NCI-H1694 treated with DMSO at 0.1 percent for 48 hours (cell line): ENCODE data around the gene MYH13.
"Not testable (repeated sequence)": the region's sequence is repeated elsewhere in the genome, so short reads cannot be mapped to it uniquely, and the experiment has no call there.

Experiments used
- DNase-seq: peaks from one replicate; lab custom pipeline; 2025; lab: John Stamatoyannopoulos, UW

Gene MYH13

DNA sequence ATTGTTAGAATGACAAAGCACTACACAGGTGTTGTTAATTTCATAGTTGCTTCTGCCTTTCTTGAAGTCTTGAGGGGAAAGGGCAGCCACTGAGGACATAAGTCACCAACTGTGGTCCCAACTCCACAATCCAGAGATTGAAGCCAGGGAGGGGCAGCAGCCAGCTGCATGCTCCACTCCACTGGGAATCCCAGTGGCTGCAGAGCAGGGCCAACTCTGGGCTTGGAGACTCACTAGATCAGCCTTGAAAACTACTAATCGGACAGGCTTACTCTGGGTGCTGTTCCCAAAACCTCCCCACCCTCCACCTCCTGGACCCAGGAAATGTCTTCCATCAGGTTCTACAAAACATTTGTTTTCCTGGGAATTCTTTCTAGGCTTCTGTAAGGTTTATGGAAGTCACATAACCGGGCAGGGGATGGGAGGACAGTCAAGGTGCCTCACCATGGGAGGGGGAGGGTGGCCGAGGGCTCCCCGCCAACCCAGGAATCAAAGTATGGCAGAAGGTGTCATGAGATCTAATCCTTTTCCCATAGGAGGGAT lies 68.0 kb downstream of the MYH13 start:
- DNase-seq, result no peak

DNA sequence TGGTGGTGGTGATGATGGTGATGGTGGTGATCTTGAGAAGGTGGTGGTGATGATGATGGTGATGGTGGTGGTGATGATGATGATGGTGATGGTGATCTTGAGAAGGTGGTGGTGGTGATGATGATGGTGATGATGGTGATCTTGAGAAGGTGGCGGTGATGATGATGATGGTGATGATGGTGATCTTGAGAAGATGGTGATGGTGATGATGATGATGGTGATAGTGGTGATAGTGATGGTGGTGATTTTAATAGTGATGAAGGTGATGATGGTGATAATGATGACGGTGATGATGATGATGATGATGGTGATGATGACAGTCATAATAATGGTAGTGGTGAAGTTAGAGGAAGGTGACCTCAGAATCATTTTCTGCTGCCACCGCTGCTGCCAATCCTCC lies 75.1 kb downstream of the MYH13 start:
- DNase-seq, result no peak

DNA sequence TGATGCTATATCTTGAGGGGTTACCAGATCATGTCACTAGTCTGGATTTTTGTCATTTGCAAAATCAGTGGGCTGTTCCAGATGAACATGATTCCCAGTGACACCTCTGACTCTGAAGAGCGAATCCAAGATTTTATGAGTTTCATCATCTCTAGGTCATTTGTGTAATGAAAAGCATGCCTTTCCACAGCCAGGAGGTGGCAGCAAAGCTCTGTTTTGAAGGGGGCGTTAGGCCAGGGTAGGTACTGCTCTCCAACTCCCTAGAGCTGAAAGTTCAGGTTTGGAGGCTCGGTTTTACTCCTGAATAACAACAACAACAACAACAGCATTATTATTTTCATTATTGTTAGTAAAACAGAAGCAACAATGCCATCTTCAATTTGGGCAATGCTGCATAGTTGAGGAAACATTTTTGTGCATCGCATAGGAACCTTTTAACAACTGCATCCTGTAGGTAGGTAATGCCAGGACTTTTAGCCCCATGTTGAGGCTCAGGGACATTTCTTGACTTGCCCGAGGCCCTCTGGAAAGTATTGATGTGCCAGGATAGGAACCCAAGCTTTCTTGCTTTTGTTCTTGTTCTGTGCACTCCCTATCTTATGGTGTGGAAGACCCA lies 77.0 kb downstream of the MYH13 start:
- no peak for DNase-seq

DNA sequence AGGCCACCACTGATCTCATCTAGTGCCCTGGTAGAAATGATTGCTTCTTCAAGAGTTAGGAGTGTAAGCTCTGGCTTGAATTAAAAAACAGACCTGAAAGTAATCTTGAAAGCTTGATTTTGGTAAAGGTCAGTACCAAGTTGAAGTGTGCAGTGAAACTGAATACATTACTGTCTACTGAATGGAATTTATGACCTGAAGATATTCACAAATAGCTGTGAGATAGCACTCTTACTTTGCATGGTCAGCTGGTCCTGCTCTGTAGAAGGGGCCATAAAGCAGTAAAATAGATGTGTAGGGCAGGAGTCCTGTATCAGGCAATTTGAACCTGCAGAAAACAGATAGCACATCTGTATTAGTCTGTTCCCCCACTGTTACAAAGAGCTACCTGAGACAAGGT lies 78.6 kb downstream of the MYH13 start:
- DNase-seq, result no peak

DNA sequence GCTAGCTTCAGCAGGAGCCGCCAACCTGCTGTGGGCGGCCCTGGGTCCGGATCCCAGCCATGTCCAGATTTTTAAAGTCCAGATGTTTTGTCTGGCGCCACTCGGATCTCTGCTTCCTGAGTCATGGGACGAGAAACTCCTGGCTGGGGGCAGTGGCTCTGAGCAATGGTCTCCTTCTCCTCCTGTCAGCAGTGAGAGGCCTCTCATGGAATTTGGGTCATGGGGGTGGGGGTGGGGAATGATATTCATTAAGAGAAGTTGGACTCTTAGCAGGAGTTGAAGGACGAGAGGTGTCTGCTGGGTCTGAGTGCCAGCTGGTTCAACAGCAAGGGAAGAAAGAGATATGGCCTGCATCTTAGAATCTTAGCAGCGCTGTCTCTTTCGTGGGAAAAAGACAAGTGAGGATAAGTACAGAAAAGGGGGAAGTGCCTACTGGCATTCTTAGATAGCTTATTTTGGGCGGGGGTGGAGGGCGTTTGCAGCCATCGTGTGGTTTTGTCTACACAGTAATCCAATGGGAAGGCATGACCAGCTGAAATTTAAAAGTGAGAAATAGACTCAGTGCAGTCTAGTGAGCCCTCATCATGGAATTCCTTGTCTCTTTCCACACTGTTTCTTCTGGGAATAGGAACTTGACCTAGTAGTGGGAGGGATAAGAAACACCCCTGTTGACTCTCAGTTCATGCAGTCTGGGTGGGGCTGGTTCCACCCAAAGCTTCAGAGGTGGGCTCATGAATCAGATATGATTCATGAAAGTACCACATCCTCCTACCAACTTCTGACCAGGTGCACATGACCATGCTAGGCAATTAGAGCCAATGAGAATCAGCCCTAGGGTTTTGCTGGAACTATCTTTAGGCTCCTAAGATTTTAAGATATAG lies 80.5 kb downstream of the MYH13 start:
- DNase-seq, result no peak

DNA sequence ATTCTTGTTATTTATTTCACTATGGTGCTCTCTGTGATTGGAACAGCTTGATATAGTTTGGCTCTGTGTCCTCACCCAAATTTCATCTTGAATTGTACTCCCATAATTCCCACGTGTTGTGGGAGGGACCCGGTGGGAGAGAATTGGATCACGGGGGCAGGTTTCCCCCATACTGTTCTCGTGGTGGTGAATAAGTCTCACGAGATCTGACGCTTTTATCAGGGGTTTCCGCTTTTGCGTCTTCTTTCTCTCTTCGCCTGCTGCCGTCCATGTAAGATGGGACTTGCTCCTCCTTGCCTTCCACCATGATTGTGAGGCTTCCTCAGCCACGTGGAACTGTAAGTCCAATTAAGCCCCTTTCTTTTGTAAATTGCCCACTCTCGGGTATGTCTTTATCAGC lies 81.2 kb downstream of the MYH13 start:
- DNase-seq, result not testable (repeated sequence)

DNA sequence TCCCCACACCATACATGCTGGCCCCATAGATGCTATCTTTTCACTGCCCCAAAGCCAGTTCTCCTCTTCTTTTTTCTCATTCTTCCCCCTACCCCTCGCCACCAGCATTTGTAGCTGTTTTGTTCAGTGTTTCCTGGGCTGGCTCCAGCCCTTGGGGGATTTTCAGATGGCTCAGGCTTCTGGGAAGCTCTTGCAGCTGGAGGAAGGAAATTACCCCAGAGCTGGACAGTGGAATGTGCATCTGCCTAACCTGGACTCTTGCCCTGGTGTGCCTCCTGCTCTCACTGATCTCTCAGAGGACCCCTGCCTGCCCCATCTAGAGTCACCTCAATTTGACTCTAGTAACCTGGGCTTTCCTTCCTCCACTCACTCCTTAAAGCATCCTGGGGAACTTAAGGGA lies 82.8 kb downstream of the MYH13 start:
- no peak for DNase-seq

DNA sequence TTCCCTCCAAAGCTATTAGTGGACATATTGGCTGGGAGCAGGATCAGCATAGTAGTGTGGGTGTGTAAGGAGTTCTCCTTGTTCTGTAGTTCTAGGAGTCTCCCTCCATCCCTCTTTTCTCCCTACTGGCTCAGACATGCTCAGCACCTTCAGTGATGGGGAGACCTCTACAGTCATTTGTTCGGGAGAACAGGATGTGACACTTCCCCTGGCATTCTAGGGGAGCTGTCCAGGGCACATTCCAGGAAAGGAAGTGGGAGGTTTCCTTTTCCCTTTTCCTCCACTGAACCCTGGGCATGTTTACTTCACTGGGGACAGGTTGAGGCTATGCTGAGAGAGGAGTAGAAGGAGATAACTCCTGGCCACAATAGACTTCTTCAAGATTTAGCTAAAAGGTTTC lies 86.5 kb downstream of the MYH13 start:
- DNase-seq, result no peak

DNA sequence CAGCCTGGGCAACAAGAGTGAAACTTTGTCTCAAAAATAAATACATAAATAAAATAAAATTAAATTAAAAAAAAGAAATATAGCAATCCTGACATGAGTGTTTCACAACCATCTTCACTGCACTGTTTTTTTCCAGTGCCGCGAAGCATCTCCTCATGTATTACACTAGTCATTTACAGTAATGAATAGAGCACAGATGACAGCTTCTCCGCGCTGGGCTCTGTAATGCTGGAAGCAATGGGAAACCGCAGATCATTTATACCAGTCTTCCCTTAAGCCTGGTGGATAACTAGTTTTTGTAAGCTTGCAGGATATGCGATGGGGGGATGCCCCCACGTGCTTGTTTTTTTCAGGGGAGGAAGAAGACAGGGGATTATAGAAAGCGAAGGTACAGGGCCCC lies 86.9 kb downstream of the MYH13 start:
- DNase-seq, result no peak

DNA sequence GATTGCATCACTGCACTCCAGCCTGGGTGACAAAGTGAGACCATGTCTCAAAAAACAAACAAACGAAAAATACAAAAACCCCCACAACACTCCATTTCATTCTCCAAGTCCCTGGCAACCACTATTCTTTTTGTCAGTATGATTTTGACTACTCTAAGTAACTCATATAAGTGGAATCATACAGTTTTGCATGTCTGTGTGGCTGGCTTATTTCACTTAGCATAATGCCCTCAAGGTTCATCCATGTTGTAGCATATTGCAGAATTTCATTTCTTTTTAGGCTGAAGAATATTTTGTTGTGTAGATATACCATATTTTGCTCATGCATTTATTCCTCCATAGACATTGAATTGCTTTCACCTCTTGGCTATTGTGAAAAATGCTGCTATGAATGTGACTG lies 92.7 kb downstream of the MYH13 start:
- DNase-seq, result no peak

DNA sequence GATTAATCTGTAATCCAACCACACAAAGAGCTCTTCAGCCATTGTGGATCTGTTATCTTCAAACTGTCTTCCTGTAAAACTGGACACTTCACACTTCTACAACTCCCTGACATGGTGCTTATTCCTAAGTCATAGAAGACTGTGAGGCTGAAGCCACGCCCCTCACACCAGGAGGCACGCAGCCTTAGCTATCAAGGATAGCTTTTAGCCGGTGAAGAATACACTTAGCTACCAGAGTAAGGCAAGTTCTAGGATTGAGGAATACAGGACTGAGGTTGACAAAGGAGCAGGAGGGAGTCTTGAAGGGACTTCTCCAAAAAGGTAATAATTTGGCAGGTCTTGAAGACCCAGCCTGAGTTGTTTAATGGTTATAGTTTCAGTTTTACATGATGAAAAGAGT lies 94.6 kb downstream of the MYH13 start:
- DNase-seq, result no peak

DNA sequence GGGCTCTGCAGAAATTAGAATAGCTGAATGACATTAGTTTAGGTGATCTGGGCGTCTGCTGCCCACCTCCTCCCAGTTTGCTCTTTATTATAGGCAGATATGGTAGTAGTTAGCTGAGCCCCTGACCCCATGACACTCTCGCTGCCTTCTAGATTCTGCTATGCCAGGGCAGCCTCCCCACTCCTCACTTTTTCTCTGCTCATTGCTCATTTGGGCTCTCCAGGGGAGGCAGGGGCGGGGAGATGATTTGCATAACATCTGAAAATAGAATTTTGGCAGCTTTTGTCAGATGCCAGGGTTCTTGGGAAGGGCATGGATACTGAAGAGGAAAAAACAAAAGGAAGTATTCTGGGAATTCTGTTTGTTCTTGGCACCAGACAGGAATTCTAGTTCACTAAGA lies 96.4 kb downstream of the MYH13 start:
- no peak for DNase-seq

DNA sequence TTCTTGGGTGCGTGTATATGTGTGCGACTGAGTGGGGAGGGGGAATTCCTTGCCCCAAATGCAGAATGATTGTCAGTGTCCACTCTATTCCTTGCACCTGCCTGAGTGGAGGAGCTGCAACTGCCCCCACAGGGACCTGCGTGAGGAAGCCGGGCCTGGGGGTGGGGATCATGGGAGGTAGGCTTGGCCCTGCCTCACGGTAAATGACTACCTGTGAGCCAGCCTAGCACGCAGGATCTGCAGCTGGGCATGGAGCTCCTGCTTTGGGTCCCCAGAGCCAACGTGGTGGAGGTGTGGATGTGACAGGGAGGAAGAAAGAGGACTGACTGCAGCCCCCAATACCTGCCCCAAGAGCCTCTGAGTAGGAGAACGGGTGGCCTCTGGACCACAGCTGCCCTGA lies 97.4 kb downstream of the MYH13 start:
- DNase-seq, result no peak

DNA sequence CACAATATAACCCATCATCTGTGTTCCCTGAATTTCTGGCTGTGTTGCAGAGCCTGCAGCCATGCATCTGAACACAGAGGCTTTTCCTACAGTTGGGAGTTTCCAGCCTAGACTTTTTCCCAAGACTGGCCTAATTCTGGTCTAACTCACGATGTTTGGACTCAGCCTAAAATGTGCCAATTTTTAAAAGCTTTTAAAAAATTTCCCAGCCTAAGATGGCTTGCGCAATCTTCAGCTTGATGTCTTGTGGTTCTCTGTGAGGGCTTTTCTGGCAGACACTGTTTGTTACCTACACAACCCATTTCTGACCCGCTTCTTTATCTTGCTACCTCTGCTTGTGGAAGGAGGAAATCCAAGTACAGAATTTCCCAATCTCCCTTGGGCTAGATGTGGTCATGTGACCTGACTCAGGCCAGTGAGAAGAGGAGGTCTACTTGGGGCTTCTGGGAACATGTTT lies 101.7 kb downstream of the MYH13 start:
- no peak for DNase-seq

DNA sequence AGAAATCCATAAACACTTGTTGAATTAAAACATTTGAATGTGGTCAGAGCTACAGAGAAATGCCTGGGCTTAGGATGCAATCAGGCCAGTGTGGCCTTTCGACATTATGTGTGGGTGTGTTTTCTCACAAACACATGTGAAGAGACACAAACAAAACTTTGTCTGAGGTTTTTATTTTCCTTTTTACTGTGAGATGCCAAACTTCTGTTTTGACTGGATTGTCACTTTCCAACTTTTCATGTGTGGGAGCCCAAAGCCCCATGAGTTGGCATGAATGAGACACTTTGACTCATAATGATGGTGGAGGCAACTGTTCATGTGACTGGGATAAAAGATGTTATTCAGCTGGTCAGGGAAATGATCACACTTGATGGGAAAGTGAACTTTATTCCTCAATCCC lies 102.5 kb downstream of the MYH13 start:
- no peak for DNase-seq

DNA sequence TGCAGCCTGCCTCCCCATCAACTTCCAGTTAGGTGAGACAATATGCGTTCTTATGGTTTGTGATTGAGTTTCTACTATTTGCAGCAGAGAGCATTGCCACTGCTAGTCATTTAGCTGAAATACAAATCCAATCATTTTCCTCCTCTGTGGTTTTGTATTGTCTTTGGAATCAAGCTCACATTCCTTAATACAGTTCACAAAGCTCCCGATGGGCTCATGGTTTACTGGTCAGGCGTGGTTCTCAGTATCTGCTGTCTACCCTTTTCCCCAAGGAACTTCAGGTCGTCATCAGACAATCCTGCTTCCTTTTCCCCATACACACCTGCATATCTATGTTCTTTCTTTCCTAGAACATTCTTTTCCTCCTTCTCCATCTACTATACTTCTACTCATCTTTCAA lies 104.8 kb downstream of the MYH13 start:
- DNase-seq, result no peak

DNA sequence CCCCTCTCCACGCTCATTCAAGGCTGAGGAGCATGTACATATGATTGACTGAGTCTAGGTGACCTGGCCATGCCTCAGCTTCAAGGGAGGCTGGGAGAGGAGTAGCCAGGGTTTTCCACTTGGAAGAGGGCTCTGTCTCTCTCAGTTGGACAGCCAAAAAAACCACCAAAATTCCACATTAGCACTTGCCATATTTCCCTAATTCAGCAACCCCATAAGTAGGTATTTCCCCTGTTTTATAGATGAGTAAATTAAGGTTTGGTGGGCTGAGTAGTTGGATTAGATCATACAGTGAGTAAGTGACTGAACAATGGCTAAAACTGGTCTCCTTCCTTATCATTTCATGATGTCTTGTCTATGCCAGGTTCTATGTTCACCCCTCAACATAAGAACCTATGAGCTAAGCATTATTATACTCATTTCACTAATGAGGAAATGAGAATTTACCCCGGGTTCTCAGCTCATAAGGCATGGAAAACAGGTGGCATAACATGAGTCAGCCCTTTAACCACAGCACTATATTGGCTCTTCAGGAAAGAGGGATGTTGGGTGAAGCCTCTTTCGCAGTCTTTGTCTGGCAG lies 106.4 kb downstream of the MYH13 start:
- no peak for DNase-seq

DNA sequence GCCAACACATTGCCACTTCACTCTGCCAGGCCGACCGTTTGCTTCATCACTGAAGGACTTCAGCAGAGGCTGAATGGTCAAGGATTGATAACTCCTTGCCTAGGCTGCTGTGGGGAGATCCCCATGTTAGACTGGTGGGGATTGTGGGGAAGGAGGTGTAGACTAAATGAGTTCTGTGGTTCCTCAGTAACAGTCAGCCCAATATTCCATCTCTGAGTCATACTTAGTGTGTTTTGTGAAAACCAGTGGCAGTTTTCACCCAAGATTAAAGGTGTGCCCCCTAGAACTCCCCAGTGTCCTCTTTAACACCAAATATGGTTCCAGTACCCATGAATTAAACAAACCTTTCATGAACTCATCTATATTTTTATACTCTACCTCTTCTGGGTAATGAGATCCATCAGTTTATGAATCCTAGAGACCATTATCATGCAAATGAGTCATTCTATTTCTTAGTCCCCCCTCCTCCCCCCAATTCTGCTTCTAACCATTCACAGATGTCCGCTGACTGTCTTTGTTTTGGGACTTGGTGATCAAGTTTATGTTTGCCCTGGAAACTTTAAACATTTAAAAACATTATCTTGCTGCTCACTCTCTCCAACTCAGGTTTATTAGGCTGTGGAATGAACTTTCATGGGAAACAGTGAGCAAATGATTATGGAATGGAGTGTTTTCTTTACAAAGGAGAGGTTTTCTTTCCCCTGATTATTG lies 107.6 kb downstream of the MYH13 start:
- no peak for DNase-seq

DNA sequence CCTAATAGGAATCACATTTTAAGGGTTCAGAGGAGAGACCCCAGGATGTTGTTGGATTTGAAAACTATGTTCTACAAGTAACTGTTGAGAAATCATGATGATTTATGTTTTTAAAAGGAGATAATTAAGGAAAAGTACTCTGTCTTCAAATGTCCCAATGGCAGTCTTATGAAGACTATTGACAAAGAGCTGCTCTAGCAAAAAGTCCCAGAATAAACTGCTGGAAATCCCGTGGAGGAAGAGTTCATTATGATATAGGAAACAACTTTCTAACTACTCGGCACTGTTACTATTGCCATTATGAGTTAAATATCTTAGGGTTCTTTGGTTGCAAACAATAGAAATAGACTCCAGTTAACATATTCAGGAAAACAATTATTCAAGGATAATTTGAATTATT lies 108.8 kb downstream of the MYH13 start:
- no peak for DNase-seq

DNA sequence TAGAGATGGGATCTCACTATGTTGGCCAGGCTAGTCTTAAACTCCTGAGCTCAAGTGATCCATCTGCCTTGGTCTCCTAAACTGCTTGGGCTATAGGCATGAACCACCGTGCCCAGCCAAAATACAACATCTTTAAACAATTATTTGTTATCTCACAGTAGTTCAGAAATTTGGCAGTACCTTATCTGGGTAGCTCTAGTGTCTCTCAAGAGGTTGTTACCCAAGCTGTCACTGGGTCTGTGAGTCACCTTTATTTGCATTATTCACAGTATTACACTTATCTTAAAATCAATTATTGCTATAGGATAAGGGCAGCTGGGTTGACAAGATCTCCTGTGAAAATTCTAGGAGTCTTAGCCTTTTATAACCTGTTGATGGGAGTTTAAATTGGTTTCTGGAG lies 110.4 kb downstream of the MYH13 start:
- no peak for DNase-seq

DNA sequence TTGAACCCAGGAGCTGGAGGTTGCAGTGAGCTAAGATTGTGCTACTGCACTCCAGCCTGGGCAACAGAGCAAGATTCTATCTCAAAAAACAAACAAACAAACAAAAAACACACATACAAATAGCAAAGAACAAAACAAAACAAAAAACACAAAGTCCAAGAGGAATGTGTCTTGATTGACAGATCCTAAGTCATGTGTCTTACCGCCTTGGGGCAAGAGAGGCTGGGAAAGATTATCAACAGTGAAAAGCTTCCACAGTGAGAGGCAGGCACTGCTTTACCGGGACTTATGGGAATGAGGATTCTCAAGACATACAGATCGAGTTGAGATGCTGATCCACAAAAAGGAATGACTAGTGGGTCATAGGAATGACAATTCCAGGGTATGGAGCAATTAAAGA lies 111.7 kb downstream of the MYH13 start:
- no peak for DNase-seq

DNA sequence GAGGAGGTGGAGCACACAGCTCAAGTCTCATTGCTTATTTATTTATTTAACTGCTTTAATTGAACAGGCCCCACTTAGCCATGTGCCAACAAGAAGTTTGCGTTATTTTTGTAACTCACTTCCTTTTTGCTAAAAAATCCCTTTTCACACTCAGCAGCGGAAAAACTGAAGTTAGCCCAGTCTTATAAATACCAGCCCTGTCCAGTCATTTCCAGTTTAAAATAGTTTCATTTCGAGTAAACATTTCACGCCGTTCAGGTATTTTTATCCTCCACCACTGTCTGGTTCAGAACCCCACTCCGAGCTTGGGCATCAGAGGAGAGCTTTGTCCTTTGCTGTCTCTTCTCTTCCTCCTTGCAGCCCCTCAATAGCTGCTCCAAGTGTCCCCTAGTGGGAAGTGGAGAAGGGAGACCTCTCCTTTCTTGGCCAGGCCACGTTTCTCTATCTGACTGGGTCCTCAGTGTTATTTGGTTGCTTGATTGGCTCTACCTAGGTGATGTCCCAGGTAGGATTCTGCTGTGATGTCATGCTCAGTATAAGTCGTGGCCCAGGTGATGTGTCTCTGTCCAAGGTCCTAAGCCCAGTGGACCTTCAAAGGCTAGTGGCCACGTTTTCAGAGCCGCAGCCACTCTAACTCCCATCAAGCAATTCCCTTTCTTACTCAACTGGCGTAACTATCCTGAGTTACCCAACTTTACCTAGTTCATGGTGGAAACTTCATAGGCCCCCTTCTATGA lies 121.4 kb downstream of the MYH13 start:
- DNase-seq, result no peak
